ENCODE data around the gene ABCC6.

The ABCC6 gene

DNA sequence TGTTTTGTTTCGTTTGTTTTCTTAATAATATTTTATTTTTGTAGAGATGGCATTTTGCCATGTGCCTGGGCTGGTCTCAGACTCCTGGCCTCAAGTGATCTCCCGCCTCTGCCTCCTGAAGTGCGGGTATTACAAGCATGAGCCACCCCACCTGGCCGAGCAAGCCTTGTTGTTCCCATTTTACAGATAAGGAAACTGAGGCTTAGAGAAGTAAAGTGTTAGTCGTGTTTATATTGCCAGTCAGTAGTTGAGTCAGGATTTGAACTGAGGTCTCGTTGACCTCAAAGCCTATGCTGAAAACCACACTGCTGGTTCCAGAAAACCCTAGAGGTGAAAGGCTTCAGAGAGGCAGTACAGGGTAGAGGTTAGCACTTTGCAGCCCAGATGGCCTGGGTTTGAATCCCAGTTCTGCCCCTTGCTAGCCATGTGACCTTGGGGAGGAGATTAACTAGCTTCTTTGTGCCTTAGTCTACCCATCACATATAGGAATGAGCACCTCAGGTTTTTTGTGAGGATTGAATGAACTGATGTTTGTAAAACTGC lies 102.0 kb downstream of the ABCC6 start:
- H3K27ac ChIP-seq, result no peak overlapping the region
- H3K79me2 ChIP-seq, result no peaks in the 10 kb centered on the region
- no peak overlapping the region for H3K9ac ChIP-seq
- no peak overlapping the region for H2AFZ ChIP-seq
- no peak overlapping the region for H3K4me3 ChIP-seq (ENCODE audit: low read depth, low read length)
- H3K4me1 ChIP-seq, result no peaks in the 10 kb centered on the region
- no peaks in the 10 kb centered on the region for H3K27me3 ChIP-seq (ENCODE audit: control insufficient read depth, insufficient read depth, low read length)
- no peak for TF ChIP-seq CTCF (IDR thresholded peaks at IDR 0.05)
- H3K9me3 ChIP-seq (ENCODE audit: control insufficient read depth, low read length), result no peaks in the 10 kb centered on the region
- H3K4me2 ChIP-seq (ENCODE audit: low read length), result no peak overlapping the region
- H3K36me3 ChIP-seq (ENCODE audit: control insufficient read depth, insufficient read depth, low read length), result no peaks in the 10 kb centered on the region

GRCh38 chr16:16120382-16121184 lies 102.7 kb downstream of the ABCC6 start:
- Histone ChIP-seq H3K27ac (no peak overlapping the region), H3K36me3 (ENCODE audit: control insufficient read depth, insufficient read depth, low read length) (no peaks in the 10 kb centered on the region)

DNA sequence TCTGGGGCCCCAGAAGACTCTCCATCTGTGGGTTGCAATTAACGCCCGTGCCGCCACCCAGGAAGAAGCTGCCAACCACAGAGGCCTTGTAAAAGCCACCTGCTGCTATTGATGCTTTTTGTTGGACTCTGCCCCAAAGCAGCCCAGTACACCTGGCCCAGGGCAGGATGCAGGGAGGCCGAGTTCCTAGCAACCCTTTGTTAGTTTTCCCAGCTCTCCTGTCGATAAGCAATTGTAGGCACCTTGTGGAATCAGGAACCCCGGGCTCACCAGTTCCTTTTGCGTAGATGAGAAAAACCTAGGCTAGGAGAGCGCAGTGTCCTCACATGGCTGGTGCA lies 103.3 kb downstream of the ABCC6 start:
- H3K79me2 ChIP-seq, result no peaks in the 10 kb centered on the region
- H3K36me3 ChIP-seq (ENCODE audit: control insufficient read depth, insufficient read depth, low read length), result no peaks in the 10 kb centered on the region
- H3K9me3 ChIP-seq (ENCODE audit: control insufficient read depth, low read length), result no peaks in the 10 kb centered on the region
- H3K9ac ChIP-seq, result no peak overlapping the region
- no peak for TF ChIP-seq CTCF (IDR thresholded peaks at IDR 0.05)
- no peak overlapping the region for H3K4me2 ChIP-seq (ENCODE audit: low read length)
- H3K27me3 ChIP-seq (ENCODE audit: control insufficient read depth, insufficient read depth, low read length), result no peaks in the 10 kb centered on the region
- H2AFZ ChIP-seq, result no peak overlapping the region
- no peaks in the 10 kb centered on the region for H3K4me1 ChIP-seq
- H3K27ac ChIP-seq, result no peak overlapping the region
- H3K4me3 ChIP-seq (ENCODE audit: low read depth, low read length), result no peak overlapping the region

More at GRCh38 chr16:16120382-16121184, 102.7 kb downstream of the ABCC6 start:
- Histone ChIP-seq H3K9ac (no peak overlapping the region), H2AFZ (no peak overlapping the region), H3K9me3 (ENCODE audit: control insufficient read depth, low read length) (no peaks in the 10 kb centered on the region), H3K4me3 (ENCODE audit: low read depth, low read length) (no peak overlapping the region), H3K4me1 (no peaks in the 10 kb centered on the region), H3K27me3 (ENCODE audit: control insufficient read depth, insufficient read depth, low read length) (no peaks in the 10 kb centered on the region), H3K79me2 (no peaks in the 10 kb centered on the region), H3K4me2 (ENCODE audit: low read length) (no peak overlapping the region)
- TF ChIP-seq CTCF (IDR thresholded peaks at IDR 0.05), result no peak

DNA sequence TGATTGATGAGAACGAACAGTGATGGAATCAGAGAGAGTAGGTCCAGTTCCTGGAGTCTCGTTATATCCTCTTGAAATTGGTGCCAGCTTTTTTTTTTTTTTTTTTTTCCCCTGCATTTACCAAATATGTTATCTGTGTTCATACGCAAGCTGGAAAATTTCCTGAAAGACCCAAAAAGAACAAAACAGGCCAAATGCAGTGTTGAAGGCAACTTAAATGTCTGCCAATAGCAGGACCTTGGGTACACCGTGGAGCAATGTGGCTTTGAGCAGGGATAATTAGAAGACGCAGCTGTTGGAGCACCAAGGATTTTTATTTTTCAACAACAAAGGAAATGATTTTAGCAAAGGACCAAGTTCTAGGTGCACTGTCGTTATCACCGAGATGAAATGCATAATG lies 105.0 kb downstream of the ABCC6 start:
- Histone ChIP-seq H3K4me1 (no peaks in the 10 kb centered on the region), H3K9ac (no peak overlapping the region), H3K79me2 (no peaks in the 10 kb centered on the region), H3K4me2 (ENCODE audit: low read length) (no peak overlapping the region), H3K27ac (no peak overlapping the region), H3K9me3 (ENCODE audit: control insufficient read depth, low read length) (no peaks in the 10 kb centered on the region), H3K27me3 (ENCODE audit: control insufficient read depth, insufficient read depth, low read length) (no peaks in the 10 kb centered on the region), H2AFZ (no peak overlapping the region), H3K4me3 (ENCODE audit: low read depth, low read length) (no peak overlapping the region), H3K36me3 (ENCODE audit: control insufficient read depth, insufficient read depth, low read length) (no peaks in the 10 kb centered on the region)
- TF ChIP-seq CTCF (IDR thresholded peaks at IDR 0.05), result no peak

DNA sequence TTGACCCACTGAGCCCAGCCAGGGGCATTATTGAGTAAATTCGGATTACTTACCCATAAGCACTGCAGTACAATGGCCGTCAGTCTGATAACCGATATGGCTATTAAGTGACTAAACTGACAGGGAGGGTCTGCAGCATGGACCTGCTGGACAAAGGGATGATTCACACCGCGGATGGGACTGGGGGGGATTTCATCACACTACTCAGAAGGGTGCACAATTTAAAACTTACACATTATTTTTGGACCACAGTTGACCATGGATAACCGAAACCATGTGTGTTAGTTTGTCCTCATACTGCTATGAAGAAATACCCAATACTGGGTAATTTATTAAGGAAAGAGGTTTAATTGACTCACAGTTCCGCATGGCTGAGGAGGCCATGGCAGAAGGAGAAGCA lies 106.5 kb downstream of the ABCC6 start:
- TF ChIP-seq CTCF (IDR thresholded peaks at IDR 0.05), result no peak
- no peak overlapping the region for H3K27ac ChIP-seq
- H3K4me1 ChIP-seq, result no peaks in the 10 kb centered on the region
- H3K79me2 ChIP-seq, result no peaks in the 10 kb centered on the region
- H3K4me2 ChIP-seq (ENCODE audit: low read length), result no peak overlapping the region
- no peak overlapping the region for H3K9ac ChIP-seq
- no peaks in the 10 kb centered on the region for H3K27me3 ChIP-seq (ENCODE audit: control insufficient read depth, insufficient read depth, low read length)
- no peaks in the 10 kb centered on the region for H3K9me3 ChIP-seq (ENCODE audit: control insufficient read depth, low read length)
- H3K4me3 ChIP-seq (ENCODE audit: low read depth, low read length), result no peak overlapping the region
- H3K36me3 ChIP-seq (ENCODE audit: control insufficient read depth, insufficient read depth, low read length), result no peaks in the 10 kb centered on the region
- no peak overlapping the region for H2AFZ ChIP-seq
